Stimulated activated CD8-positive, alpha-beta memory T cell treated with anti-CD3 and anti-CD28 coated beads, Interleukin-12 subunit alpha, Interleukin-12 subunit beta, amount 100 ng/mL, for 4 hours (primary cell): ENCODE measurements around the gene PIMREG.
"Not testable (repeated sequence)": the region's sequence is repeated elsewhere in the genome, so short reads cannot be mapped to it uniquely, and the experiment has no call there.

ENCODE experiments used
- DNase-seq: peaks from one replicate; pipeline ENCODE4 v3.0.0-alpha.2; 2020; ENCODE audit warnings: low read depth

The PIMREG gene

DNA sequence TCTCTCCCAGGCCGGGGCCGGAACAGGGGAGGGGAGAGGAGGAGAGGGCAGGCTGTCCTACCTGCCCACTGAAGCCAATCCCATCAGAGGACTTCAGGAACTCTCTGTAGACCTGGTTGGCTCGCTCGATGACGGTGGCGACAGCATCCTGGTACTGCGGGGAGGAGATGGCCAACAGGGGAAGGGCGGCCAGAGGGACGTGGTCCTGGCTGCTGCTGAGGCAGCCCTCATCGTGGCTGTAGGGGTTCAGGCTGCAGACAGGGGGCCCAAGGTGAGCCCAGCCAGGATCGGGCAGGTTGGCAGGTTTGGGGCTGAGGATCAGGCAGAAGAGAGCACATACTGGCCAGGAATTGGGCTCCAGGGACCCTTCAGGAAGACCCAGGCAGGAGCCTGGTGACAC lies 34.2 kb downstream of the PIMREG start:
- no peak for DNase-seq

DNA sequence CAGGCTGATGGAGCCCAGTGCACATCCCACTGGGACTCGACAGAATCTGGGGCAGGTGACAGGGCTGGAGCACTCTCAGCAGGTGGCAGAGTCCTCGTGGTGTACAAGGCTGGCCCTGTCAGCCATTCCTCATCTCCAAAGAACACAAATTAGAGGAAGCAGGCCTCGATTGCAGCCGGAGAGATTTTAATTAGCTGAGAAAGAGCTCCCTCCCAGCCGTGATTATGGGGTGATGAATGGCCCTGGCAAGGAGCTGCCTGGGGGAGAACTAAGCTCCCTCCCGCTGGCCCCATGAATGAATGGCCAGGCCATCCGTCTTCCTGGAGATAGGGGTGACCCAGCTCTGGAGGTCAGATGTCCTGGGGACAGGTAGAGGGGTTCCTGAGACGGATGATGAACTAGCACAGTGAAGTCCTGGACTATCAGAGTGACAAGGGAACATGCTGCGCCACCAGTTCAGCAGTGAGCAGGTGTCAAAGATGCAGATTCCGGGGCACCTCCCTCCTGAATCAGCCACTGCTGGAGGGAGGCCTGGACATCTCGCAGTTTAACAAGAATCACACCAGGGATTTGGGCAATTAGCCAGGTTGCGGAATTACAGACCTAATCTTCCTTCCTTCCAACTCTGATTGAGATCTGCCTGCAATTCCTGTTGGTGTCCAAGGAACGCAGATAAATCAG lies 35.5 kb downstream of the PIMREG start:
- DNase-seq: no peak

DNA sequence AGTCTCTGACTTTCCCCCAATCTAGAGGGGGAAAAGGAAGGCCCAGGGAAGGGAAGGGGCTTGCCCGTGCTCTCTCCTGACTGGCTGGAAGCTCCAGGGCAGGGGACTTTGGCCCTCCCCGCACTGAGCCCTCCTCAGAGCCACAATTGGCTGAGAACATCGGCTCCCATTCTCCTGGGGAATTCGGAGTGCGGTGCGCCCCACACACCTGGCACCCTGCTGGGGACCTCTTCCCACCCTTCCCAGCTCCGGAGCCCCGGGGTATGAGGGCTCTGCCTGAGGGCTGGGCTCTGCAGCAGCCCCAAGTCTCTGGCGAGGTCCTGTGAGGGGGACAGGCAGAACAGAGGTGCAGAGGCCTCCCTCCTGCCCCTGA lies 36.0 kb downstream of the PIMREG start:
- no peak for DNase-seq

DNA sequence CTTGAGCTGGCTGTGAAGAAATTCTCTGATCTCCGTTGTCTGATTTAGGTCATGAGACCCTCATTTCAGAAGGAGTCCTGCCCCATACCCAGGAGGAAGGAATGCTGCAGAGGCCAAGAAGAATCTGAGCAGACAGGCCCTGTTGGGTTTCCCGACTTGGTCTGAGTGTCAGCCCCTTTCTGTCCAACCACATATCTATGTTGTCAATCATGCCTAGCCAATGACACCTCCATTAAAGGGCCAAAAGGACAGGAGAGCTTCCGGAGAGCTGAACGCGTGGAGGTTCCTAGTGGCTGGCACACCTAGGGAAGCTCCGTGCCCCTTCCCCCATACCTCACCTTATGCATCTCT lies 37.8 kb downstream of the PIMREG start:
- no peak for DNase-seq

DNA sequence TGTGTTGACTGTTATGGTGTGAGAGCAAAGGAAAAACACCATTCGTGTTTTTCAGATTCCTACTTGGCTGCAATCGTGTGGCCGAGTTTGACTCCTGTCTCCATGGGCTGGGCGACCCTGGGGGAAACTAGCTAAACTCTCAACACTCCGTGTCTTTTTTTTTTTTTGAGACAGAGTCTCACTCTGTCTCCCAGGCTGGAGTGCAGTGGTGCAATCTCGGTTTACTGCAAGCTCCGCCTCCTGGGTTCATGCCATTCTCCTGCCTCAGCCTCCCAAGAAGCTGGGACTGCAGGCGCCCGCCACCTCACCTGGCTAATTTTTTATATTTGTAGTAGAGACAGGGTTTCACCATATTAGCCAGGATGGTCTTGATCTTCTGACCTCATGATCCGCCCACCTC lies 38.5 kb downstream of the PIMREG start:
- DNase-seq: not testable (repeated sequence)

DNA sequence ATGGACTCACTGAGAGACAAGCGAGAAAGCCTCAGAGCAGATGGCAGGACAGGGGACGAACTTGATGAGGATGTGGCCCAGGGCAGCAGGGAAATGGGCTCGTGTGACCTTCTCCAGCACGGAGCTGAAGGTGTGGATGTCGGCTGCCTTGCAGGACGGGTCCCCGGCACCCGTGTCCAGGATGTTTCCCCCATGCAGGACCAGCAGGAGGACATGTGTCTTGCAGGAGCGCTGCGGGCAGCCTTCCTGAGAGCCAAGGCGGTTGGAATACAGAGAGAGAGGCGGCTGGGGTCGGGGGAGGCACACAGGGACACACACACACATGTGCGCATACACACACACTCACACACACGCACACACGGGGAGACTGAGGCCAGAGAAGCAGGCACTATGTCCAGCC lies 39.3 kb downstream of the PIMREG start:
- no peak for DNase-seq

DNA sequence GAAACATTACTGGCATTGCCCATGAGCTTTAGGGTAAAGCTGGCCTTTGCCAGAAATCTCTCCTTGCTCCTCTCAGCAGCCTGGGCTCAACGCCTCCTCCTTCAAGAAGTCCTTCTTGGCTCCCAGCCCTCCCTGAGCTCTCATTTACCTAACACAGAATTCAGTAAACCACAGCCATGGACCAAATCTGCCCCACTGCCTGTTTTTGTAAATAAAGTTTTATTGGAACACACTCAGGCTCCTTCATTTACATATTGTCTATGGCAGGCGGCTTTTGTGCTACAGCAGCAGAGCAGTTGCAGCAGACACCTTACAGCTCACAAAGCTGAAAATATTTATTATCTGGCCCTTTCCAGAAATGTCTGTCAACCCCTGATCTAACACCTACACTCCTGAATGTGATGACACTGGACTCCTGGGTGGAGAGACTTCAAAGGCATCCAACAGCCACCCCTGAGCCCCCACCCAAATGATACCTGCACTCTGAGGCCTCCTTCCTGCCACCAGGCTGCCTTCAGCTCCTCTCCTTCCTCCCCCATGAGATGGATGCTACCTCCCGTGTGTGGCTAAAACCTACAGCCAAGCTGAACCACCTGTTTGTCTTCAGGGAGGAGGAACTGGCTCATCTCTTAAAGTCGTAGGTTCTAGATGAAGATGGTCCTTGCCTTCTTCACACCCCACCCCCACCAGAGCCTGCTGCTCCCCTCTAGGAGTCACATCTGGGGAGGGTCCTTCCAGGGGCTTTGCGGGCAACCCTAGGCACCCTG lies 41.6 kb downstream of the PIMREG start:
- no peak for DNase-seq

DNA sequence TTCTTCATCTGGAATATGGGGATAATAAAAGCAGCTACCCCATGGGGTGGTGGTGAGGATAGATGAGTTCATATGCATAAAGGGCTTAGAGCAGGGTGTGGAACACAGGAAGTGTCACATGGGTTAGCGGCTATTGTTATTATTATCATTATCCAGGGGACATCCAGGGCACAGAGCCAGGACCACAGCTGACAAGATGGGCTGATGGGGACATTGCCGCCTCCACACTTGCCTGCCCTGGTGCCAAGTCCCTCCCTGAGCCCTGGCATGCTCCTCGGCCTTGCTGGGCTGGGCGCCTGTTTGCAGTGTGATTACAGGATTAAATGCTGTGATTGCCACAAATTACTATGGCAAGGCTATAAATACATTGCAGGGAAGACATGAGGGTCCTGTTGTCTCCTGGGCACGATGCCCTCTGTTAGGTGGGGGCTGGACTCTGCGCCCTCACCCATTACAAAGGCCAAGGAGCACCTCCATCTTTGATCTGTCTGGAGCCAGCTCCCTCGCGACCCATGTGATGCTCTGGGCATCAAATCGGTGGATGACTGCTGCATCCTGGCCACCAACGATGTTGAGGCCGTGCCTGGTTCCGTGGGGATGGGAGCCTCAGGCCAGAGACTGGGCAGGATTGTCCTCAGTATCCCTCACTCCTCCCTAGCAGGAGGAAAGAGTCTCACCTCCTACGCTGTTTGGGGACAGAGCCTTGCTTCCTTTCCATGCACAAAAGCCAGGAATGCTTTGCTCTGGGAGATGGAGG lies 43.2 kb downstream of the PIMREG start:
- DNase-seq: no peak

DNA sequence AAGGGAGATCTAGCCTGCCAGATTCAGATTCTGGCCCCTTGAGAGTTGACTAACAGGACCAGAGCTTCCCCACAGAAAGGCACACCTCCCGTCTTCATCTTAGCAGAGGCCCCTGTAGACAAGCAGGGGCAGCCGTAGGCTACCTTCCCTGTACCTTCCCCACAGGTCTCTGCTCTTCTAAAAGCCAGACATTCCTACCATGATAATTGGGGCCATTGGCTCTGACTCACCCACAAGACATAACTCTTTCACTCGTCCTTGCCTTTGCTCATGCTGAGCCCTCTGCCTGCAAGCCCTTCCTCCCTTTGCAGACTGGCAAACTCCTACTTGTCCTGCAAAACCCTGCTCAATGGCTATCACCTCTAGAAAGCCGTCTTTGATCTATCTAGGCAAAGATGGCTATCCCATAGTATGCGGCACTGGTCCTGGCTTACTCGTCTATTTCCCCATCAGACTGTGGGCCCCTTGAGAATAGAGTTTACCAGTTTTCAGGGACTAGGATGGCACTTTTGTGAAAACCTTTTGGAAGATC lies 43.8 kb downstream of the PIMREG start:
- DNase-seq: no peak

DNA sequence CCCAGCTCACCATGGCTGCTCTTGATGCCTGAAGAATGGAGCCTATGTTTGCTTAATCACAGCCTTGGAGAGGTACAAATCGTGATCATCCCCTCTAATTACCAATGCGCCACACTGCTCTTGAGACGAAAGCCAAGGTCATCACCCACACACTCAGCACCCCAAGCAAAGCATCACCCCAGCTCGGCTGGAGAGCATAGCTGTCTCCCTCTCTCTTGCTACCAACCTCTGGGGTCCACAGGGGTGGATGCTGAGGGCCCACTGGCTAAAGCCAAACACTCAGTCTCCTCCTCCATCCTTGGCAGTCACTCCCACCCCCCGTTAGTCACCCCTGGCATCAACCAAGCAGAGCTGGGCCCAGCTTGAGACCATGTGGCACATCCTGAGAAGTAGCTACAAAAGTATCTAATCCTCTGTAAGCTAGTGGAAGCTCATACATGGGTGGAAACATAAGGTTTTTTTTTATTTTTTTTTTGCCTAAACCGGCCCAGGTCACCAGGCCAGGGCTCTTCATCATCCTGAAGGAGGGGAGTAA lies 44.8 kb downstream of the PIMREG start:
- no peak for DNase-seq

DNA sequence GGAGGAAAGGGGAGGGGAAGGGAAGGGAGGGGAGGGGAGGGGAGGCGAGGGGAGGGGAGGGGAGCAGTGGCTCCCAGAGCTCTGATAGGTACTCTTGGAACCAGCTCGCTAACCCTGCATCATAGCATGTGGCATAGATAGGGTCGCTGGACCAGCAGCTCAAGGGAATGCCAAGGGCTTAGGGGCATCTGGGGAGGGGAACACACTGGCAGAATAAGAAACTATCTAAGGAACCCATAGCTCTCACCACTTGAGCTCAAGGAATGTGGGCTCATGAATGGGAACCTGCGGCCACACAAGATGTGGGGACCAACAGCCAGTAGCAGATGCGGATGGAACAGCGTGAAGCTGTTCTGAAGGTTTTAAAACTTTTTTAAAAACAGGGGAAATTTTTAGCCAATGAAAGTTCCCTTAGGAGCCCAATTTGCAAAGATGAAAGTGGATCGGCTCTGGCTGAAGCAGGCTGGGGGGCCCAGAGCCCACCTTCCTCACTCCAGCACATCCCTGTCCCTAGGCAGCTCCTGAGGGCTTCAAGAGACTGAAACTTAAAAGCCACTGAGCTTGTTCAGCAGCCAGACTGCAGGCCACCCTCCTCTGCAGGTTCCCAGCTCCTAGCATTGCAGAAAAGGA lies 46.9 kb downstream of the PIMREG start:
- no peak for DNase-seq

DNA sequence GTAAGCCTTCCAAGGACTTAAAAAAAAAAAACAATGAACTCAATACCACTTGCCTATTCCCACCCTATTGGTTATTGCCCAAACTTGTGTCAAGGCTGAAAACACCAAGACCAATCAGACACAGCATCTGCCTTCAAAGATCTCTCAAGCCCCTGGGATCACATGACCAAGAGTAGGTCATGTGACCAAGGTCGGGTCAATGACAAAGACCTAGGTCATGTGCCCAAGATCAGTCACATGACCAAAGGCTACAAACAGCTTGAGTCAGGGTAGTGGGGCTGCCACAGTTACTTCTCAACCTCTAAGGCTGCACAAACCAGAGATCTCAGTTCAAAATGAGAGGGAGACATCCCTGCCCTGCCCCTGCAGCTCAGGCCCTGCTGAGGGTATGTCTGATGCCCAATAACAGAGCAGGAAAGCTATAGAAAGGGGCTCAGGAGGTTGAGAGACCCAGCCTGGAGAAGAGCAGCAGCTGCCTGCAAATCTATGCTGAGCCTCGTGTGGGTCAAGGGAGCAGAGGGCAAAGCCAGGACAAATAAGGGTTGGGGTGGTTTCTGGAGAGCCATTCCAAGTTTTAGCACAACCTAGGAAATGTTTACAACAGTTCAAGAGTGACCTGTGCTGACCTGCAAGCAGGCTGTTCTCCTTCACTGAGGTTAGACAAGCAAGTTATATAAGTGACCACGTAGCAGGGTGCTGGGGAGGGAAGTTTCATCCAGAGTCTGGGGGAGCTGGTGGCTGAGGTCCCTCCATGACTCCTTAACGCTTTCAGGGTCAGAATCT lies 48.8 kb downstream of the PIMREG start:
- no peak for DNase-seq

DNA sequence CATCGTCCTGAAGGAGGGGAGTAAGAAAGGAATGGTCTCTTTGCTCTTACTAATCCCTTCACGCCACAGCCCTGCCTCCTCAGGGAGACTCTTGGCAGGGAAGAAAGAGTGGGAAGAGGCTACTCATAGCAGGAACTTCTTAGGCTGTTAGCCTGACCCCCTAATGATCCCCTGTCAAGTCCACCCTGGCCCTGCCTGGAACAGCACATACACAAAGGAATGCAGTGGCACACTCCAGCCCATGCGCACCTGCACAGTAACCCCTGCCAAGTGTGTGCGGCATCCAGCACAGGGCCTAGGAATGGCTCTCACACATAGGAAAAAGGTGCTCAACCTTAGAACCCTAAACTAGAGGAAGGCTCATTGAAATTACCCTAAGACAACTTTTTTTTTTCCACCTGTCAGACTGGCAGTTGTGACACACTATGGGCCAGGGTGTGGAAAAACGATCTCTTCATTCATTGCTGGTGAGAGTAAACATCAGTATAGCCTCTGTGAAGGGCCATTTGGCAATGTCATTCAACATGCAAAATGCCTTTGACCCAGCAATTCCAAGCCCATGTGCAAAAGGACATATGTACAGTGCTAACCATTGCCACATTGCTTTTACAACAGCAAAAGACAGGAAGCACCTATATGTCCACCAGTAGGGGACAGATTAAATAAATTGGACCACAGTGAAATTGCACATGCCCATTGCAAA lies 50.1 kb downstream of the PIMREG start:
- no peak for DNase-seq

DNA sequence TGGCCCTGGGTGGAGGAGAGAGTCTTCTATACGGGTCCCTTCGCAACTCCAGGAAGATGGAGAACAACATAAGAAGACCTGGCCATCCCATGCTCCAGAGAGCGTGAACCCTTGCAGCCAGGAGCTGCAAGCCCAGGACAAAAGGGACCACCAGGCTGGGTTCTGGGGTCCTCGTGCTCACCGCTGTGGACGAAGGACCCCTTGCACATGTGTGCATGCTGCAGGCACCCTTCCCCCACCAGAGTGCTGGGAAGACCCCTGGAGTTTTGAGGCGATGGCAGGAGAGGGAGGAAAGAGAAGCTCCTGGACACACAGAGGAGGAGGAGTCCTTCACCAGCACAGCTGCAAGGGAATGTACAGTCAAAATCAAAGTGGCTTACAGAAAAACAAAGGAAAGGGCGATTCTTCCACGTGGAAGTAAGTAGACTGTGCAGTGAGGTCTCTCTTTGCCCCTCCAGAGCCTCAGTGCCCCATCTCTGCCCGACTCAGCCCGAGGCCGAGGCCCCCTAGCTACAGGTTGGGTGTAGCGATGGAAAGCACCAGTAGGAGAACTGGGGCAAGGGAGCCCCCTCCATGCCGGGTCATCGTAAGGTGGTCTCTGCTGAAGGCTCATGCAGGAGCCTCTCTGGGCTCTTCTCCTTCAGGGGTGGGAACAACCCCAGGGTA lies 51.3 kb downstream of the PIMREG start:
- no peak for DNase-seq

DNA sequence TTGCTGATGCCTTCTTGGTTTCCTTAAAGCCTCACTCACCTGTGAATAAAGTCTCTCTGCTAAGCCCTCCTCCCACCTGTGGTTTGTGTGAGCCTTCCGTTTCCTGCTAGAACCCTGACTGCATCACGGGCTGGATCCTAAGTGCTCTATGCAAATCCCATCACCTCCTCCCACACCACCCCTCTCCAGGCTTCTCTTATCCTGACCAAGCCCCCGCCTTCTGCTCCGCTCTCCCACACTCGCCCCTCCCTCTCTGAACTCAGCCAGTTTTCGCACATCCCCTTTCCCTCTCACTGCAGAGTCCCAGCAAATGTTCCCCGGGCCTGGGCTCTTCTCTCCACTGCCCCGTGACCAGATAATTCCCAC lies 51.8 kb downstream of the PIMREG start:
- no peak for DNase-seq

DNA sequence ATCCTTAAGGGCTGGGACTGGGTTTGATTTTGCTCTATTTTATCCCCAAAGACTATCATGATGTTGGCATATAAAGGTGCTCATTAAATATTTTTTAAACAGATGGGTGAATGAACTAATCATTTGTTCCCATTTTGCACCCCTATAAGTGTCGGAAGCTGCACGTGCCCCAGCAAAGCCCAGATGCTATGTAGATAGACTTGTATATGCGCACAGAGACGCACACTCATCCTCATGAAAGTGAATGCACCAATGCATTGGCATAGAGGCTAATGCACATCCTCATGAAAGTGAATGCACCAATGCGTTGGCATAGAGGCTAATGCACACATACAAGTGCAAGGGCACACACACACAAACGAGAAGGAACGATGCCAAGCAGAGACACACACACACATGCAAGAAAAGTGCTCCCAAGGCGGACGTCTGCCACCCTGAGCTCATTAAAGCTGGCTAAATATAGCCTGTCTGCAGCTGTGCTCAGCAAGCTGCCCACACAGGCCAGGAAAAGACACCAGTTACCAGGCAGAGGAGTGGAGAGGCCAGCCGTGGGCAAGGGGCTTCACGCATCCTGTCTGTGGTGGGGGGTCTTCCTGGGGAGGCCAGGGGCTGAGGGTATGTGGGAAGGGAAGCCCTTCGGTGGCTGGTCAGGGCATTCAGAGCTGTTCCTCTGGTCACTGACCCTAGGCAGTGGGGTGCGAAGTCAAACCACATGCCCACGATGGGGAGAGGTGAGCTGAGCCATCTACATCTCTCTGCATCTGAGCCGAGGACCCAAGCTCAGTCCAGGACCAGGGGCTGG lies 52.6 kb downstream of the PIMREG start:
- no peak for DNase-seq

DNA sequence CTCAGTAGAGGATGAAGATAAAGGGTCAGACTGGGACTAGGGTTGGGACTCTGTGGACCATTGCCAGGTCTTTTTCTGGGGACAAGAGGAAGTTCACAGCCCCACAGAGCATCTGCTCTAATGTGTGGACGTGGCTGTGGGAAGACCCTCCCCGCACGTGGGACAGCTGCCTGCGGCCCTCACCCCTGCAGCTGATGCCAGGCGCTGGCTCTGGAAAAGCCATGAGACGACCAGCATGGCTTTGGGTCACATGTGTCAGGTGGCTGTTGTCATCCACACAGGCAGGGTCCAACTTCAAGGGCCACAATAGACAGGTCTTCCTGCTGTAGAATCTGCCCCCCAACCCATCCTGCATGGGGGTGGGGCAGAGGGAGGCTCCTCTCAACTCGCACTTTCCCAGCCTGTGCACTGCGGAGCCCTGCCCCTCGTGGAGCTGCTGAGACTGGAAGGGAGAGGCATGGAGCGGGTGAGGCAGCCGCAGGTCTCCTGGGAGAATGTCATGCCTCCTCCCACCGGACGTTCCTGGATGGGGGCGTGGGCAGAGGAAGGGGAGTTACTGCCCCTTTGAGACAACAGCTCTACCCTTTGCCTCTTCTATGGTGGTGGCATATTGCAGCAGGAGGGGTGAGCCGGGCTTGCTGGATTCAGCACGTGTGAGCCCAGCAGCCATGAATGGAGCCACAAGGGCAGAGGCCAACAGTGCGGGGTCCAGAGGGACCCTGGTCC lies 53.4 kb downstream of the PIMREG start:
- DNase-seq: no peak

DNA sequence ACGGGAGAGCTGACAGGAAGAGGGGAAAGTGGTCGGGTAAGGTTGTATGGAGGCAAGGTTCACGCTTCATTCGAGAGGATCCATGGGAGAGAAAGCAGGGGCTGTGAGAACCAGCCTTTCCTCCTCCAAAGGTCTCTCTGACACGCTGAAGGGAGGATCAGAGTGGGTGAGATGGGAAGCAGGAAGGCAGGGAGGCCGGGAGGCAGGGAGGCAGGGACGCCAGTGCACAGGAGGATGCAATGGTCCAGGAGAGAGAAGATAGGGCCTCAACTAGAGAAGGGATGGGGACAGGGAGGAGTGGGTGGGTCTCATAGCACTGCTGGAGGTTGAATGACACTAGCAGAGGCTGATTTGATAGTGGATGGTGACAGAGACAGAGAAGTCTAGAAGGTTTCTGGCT lies 54.1 kb downstream of the PIMREG start:
- DNase-seq: no peak
